ENCODE data around the gene PTPN3. TPM values are rescaled to one million over a fixed set of nuclear protein-coding genes. Genes with fewer than 3 reads are reported as not detected.

PTPN3 gene
- total and polyA plus RNA-seq, 10 of the 15 experiments (the other 5 are each of a cell fraction or from before 2014, with no cell fraction given): 0.18 to 1.3 (median 0.39) TPM

GRCh38 chr9:109408759-109409462, 89.2 kb downstream of the PTPN3 start:
- RAD21 ChIA-PET (ENCODE audit: unreplicated experiment): interaction anchor here (1.4 to 6.0 kb wide), 6 partner anchors 10 to 455 kb away, joined by 4 to 38 read pairs (median 6); no protein-coding TSS in a partner anchor
- Histone ChIP-seq H3K4me2 (ENCODE audit: control insufficient read depth, insufficient read depth) (no peak overlapping the region), H3K9ac (ENCODE audit: control insufficient read depth, insufficient read depth, low read length) (no peak overlapping the region), H3K9me3 (replicated peaks; ENCODE audit: control insufficient read depth, insufficient read depth, low read length) (no peaks in the 10 kb centered on the region), H2AFZ (ENCODE audit: control insufficient read depth, low read depth, low read length) (no peak overlapping the region), H3K27ac (ENCODE audit: control insufficient read depth, insufficient read depth) (no peak overlapping the region), H3K79me2 (ENCODE audit: control insufficient read depth, insufficient read depth, low read length) (no peaks in the 10 kb centered on the region), H3K4me3 (no peak overlapping the region), H3K4me1 (ENCODE audit: control insufficient read depth, insufficient read depth, low read length) (peaks cover 25% of the 10 kb centered on the region), H3K36me3 (ENCODE audit: control insufficient read depth in 2 of 2, insufficient read depth in 2 of 2, low read length in 1 of 2) (no peaks in the 10 kb centered on the region), H3K27me3 (replicated peaks in 1 of 2; ENCODE audit: control insufficient read depth in 2 of 2, insufficient read depth in 2 of 2, low read length in 1 of 2) (no peaks in the 10 kb centered on the region), H4K20me1 (ENCODE audit: control insufficient read depth, insufficient read depth) (no peaks in the 10 kb centered on the region)
- FAIRE-seq (no peak), DNase-seq (ENCODE audit: low read depth, low spot score) (no peak), ATAC-seq (no peak)
- no peak for TF ChIP-seq ZZZ3 (IDR thresholded peaks at IDR 0.05; ENCODE audit: control insufficient read depth, insufficient read length, low read depth)
- no peak for TF ChIP-seq BCLAF1 (IDR thresholded peaks at IDR 0.05)
- no peak for TF ChIP-seq USF1 (IDR thresholded peaks at IDR 0.05; ENCODE audit: borderline replicate concordance, extremely low read length, insufficient read depth, low read depth, low read length)
- no peak for TF ChIP-seq SMARCA5 (IDR thresholded peaks at IDR 0.05)
- no peak for TF ChIP-seq ATF3 (IDR thresholded peaks at IDR 0.05; ENCODE audit: borderline replicate concordance, extremely low read depth, low read depth, low read length)
- no peak for TF ChIP-seq DPF2 (IDR thresholded peaks at IDR 0.05)
- CTCF ChIA-PET: interaction anchor here (1.0 to 17.7 kb wide), 7 partner anchors 8 to 529 kb away, joined by 3 to 214 read pairs (median 14); no protein-coding TSS in a partner anchor
- WGBS (ENCODE audit: insufficient coverage, insufficient replicate concordance, low lambda C conversion rate, missing lambda C conversion rate): 71% methylated on average over 6 of the region's 6 CpGs
- no TSS peak for BruUV-seq (replicated peaks)
- POLR2A ChIA-PET: interaction anchor here (0.8 to 3.1 kb wide), 3 partner anchors 8 to 13 kb away, joined by 3 to 10 read pairs (median 9); no protein-coding TSS in a partner anchor
- in situ Hi-C loops (cut with MboI) (no loop called here), intact Hi-C loops (cut with micrococcal nuclease; ENCODE audit: unreplicated experiment) (no loop called here)
- SMC1A ChIA-PET (ENCODE audit: uncharacterized antibody, unreplicated experiment): interaction anchor here (0.6 to 12.6 kb wide), 6 partner anchors 8 to 373 kb away, joined by 3 to 116 read pairs (median 26); no protein-coding TSS in a partner anchor

All from GM12878 (cell line).